Measurements from ENCODE around the gene ATXN10.
"Not testable (repeated sequence)": the region's sequence is repeated elsewhere in the genome, so short reads cannot be mapped to it uniquely, and the experiment has no call there.

ATXN10 gene

GRCh38 chr22:45784357-45785277 is 113.0 kb downstream of the ATXN10 start:
- DNase-seq (ENCODE audit: low read depth in 2 of 2): no peak

GRCh38 chr22:45785458-45785857 is 113.8 kb downstream of the ATXN10 start:
- no peak for DNase-seq (ENCODE audit: low read depth in 2 of 2)

GRCh38 chr22:45786726-45787125 is 115.1 kb downstream of the ATXN10 start:
- DNase-seq (ENCODE audit: low read depth in 2 of 2): no peak

GRCh38 chr22:45787759-45788158 is 116.1 kb downstream of the ATXN10 start:
- DNase-seq (ENCODE audit: low read depth in 2 of 2): no peak

- DNase-seq (ENCODE audit: low read depth in 2 of 2): no peak
These were observed 116.9 kb downstream of the ATXN10 start for GRCh38 chr22:45788522-45788921.

GRCh38 chr22:45790401-45790800 is 118.8 kb downstream of the ATXN10 start:
- no peak for DNase-seq (ENCODE audit: low read depth in 2 of 2)

GRCh38 chr22:45793161-45793560 is 121.5 kb downstream of the ATXN10 start:
- no peak for DNase-seq (ENCODE audit: low read depth in 2 of 2)

GRCh38 chr22:45793892-45794291 is 122.3 kb downstream of the ATXN10 start:
- DNase-seq (ENCODE audit: low read depth in 2 of 2): no peak

GRCh38 chr22:45796009-45796408 is 124.4 kb downstream of the ATXN10 start:
- DNase-seq (ENCODE audit: low read depth in 2 of 2): not testable (repeated sequence)

- no peak for DNase-seq (ENCODE audit: low read depth in 2 of 2)
These were observed 127.7 kb downstream of the ATXN10 start for GRCh38 chr22:45799291-45799690.

- no peak for DNase-seq (ENCODE audit: low read depth in 2 of 2)
These were observed 130.4 kb downstream of the ATXN10 start for GRCh38 chr22:45802054-45802453.

GRCh38 chr22:45804319-45804985 is 132.8 kb downstream of the ATXN10 start:
- DNase-seq (ENCODE audit: low read depth in 2 of 2): no peak

- no peak for DNase-seq (ENCODE audit: low read depth in 2 of 2)
These were observed 133.3 kb downstream of the ATXN10 start for GRCh38 chr22:45804986-45805325.

GRCh38 chr22:45805413-45805812 is 133.8 kb downstream of the ATXN10 start:
- DNase-seq (ENCODE audit: low read depth in 2 of 2): no peak

- DNase-seq (ENCODE audit: low read depth in 2 of 2): no peak
These were observed 135.7 kb downstream of the ATXN10 start for GRCh38 chr22:45807156-45807915.

- DNase-seq (ENCODE audit: low read depth in 2 of 2): no peak
These were observed 141.3 kb downstream of the ATXN10 start for GRCh38 chr22:45812910-45813309.

GRCh38 chr22:45814198-45814597 is 142.6 kb downstream of the ATXN10 start:
- no peak for DNase-seq (ENCODE audit: low read depth in 2 of 2)

- no peak for DNase-seq (ENCODE audit: low read depth in 2 of 2)
These were observed 145.1 kb downstream of the ATXN10 start for GRCh38 chr22:45816776-45817175.

- no peak for DNase-seq (ENCODE audit: low read depth in 2 of 2)
These were observed 146.2 kb downstream of the ATXN10 start for GRCh38 chr22:45817745-45818423.

GRCh38 chr22:45818424-45819085 is 146.9 kb downstream of the ATXN10 start:
- no peak for DNase-seq (ENCODE audit: low read depth in 2 of 2)

GRCh38 chr22:45819305-45819704 is 147.7 kb downstream of the ATXN10 start:
- no peak for DNase-seq (ENCODE audit: low read depth in 2 of 2)

Data from stimulated activated CD8-positive, alpha-beta memory T cell treated with anti-CD3 and anti-CD28 coated beads, Interleukin-7, amount 100 ng/mL, for 4 hours (primary cell).